B cell (primary cell): ENCODE measurements around the gene PORCN. TPM values are rescaled to one million over a fixed set of nuclear protein-coding genes. Genes with fewer than 3 reads are reported as not detected.

Experiments
- ATAC-seq: fragments of 200-7000 bp; cut with Tn5 transposase; one replicate; pipeline ENCODE4 v1.10.0; 2021; ENCODE audit warnings: low read depth, mild to moderate bottlenecking, moderate number of reproducible peaks, moderate library complexity
- CTCF ChIA-PET: fragments of 350-600 bp; sonication (Branson Sonifier 250); formaldehyde crosslinking; loops from one replicate; lab custom pipeline; 2021; ENCODE audit warnings: antibody characterized with exemption, inconsistent platforms; lab: Charles Lee
- POLR2A ChIA-PET: fragments of 350-600 bp; sonication (Branson Sonifier 250); formaldehyde crosslinking; loops from one replicate; lab custom pipeline; 2021; ENCODE audit warnings: antibody characterized with exemption; lab: Charles Lee
- DNase-seq: peaks from one replicate; pipeline ENCODE4 v3.0.0; 2013
- H2AFZ ChIP-seq: 2 replicates; pipeline ENCODE4 v1.6.1; 2012; ENCODE audit warnings: mild to moderate bottlenecking, low read depth, low read length; ENCODE audit not compliant: insufficient read depth, poor library complexity, severe bottlenecking
- H3K27ac ChIP-seq, 2 donors: 1 replicate in 1 of 2; 2 replicates in 1 of 2; pipeline ENCODE4 v1.5.1; 2012 to 2013; ENCODE audit warnings: low read length in 2 of 2, mild to moderate bottlenecking in 2 of 2, moderate library complexity in 1 of 2
- H3K27me3 ChIP-seq, 4 experiments: fragments of 200-600 bp in 1 of 4; sonication (generic) in 1 of 4; replicated peaks in 1 of 4; 1 replicate in 2 of 4; 2 replicates in 2 of 4; pipeline versions ENCODE4 v1.6.1 to v1.7.0; 2013 to 2016; ENCODE audit warnings: low read length in 3 of 4, mild to moderate bottlenecking in 2 of 4, mixed read lengths in 1 of 4, moderate library complexity in 1 of 4; ENCODE audit not compliant: insufficient read depth in 4 of 4, control insufficient read depth in 3 of 4; ENCODE audit errors: control extremely low read depth in 1 of 4
- H3K36me3 ChIP-seq, 2 experiments: replicated peaks in 1 of 2; 1 replicate in 1 of 2; 2 replicates in 1 of 2; pipeline versions ENCODE4 v1.6.1 to v1.7.1; 2013; ENCODE audit warnings: low read length in 1 of 2; ENCODE audit not compliant: insufficient read depth in 2 of 2, control insufficient read depth in 1 of 2; ENCODE audit errors: control extremely low read depth in 1 of 2, extremely low read depth in 1 of 2
- H3K4me1 ChIP-seq, 2 donors: fragments of 200-600 bp in 1 of 2; sonication (generic) in 1 of 2; 1 replicate in 1 of 2; 2 replicates in 1 of 2; pipeline versions ENCODE4 v1.5.1 to v1.6.1; 2013 to 2017; ENCODE audit warnings: low read length in 2 of 2; ENCODE audit not compliant: control insufficient read depth in 2 of 2, insufficient read depth in 2 of 2
- H3K4me2 ChIP-seq: replicated peaks from 2 replicates; pipeline ENCODE3; 2012; ENCODE audit warnings: mild to moderate bottlenecking, low read depth, low read length; ENCODE audit not compliant: poor library complexity, severe bottlenecking
- H3K4me3 ChIP-seq, 5 experiments: fragments of 200-600 bp in 1 of 5; sonication (generic) in 1 of 5; 1 replicate in 3 of 5; 2 replicates in 2 of 5; pipeline versions ENCODE4 v1.5.1 to v1.7.0; 2011 to 2016; ENCODE audit warnings: low read length in 4 of 5, mild to moderate bottlenecking in 4 of 5, low read depth in 2 of 5, control low read depth in 1 of 5, moderate library complexity in 1 of 5; ENCODE audit not compliant: insufficient read depth in 1 of 5; ENCODE audit errors: control extremely low read depth in 1 of 5, extremely low read depth in 1 of 5
- H3K79me2 ChIP-seq: fragments of 200-600 bp; sonication (generic); one replicate; pipeline ENCODE4 v1.6.0; 2016; ENCODE audit warnings: low read length; ENCODE audit not compliant: control insufficient read depth, insufficient read depth
- H3K9ac ChIP-seq: fragments of 200-600 bp; sonication (generic); 2 replicates; pipeline ENCODE4 v1.6.1; 2017; ENCODE audit warnings: mild to moderate bottlenecking, low read length, moderate library complexity
- H3K9me3 ChIP-seq, 3 donors: one replicate each; pipeline versions ENCODE4 v1.6.1 to v1.7.1; 2013; ENCODE audit warnings: low read length in 2 of 3; ENCODE audit not compliant: control insufficient read depth in 2 of 3, insufficient read depth in 1 of 3; ENCODE audit errors: control extremely low read depth in 1 of 3
- H4K20me1 ChIP-seq: 2 replicates; pipeline ENCODE4 v1.6.0; 2012; ENCODE audit warnings: mild to moderate bottlenecking, low read length; ENCODE audit not compliant: insufficient read depth, control insufficient read depth, poor library complexity, severe bottlenecking
- H3K27ac Mint-ChIP-seq: one replicate; pipeline ENCODE4 v1.8.0; 2021; ENCODE audit warnings: mixed read lengths
- H3K27me3 Mint-ChIP-seq: one replicate; pipeline ENCODE4 v1.8.0; 2021; ENCODE audit warnings: mixed read lengths
- H3K4me1 Mint-ChIP-seq: one replicate; pipeline ENCODE4 v1.8.0; 2021; ENCODE audit warnings: mixed read lengths
- H3K4me3 Mint-ChIP-seq: one replicate; pipeline ENCODE4 v1.8.0; 2021; ENCODE audit warnings: mixed read lengths
- H3K9me3 Mint-ChIP-seq: one replicate; pipeline ENCODE4 v1.8.0; 2022; ENCODE audit warnings: mixed read lengths; ENCODE audit not compliant: insufficient read depth
- EZH2 ChIP-seq: IDR thresholded peaks from 2 replicates; pipeline ENCODE4 v1.6.1; 2012; ENCODE audit warnings: borderline replicate concordance, low read depth, mild to moderate bottlenecking, moderate library complexity, low read length; ENCODE audit not compliant: insufficient read depth, poor library complexity, severe bottlenecking
- WGBS: methylation state at CpG from one replicate; pipeline ENCODE4 v1.1.5; 2013; ENCODE audit warnings: missing lambda C conversion rate; ENCODE audit not compliant: insufficient coverage; 5-methylcytosine and 5-hydroxymethylcytosine counted together
- intact Hi-C: fragments of 100-400 bp; cut with micrococcal nuclease; formaldehyde crosslinking; loops from one replicate; pipeline ENCODE4 v1.10.0; 2022
- polyA plus RNA-seq: library from polyadenylated mRNA; depleted of rRNA; stranded (reverse); fragments of >200 nt; gene quantifications from 2 replicates; pipeline ENCODE4 v1.2.3, GENCODE V29; 2012
- total RNA-seq, 2 donors: library from RNA; stranded (reverse); fragments of 120-200 nt in 1 of 2; gene quantifications; 1 replicate in 1 of 2; 2 replicates in 1 of 2; pipeline versions ENCODE4 v1.2.3 to v1.2.4, GENCODE V29; 2013 to 2022
- TF ChIP-seq, protein P1 (sequence below): fragments of 200-600 bp; IDR thresholded peaks from one replicate; pipeline ENCODE4 v1.8.0; 2022; ENCODE audit warnings: antibody characterized with exemption, mild to moderate bottlenecking

The PORCN gene
- total and polyA plus RNA-seq, 2 donors (not counting 1 experiment from before 2014, with no cell fraction given) = 12.8 to 18.5 TPM

DNA sequence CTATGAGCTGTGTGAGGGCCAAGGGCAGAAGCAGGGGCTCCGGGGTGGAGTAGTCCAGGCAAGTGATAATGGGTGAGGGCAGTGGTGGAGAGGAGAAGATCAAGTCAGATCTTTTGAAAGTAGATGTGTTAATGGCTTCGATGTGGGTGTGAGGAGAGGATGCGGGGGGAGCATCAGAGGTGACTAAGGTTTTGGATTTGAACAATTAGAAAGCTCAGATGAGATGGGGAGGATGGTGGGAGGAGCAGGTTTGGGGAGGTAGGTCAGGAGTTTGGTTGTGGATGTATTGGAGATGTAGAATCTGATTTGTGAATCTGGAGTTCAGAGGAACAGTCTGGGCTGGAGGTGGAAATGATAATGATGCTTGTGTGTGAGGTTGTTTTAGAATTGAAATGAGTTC lies 28.2 kb upstream of the PORCN start:
- Histone ChIP-seq H3K9me3 (no peaks in the 10 kb centered on the region), H3K27ac (no peak overlapping the region), H2AFZ (no peak overlapping the region), H4K20me1 (no peaks in the 10 kb centered on the region), H3K27me3 (no peaks in the 10 kb centered on the region), H3K36me3 (peaks cover 0 to 19% of the 10 kb centered on the region in 2 experiments), H3K4me1 (peaks cover 4 to 14% of the 10 kb centered on the region in 2 donors), H3K9ac (no peak overlapping the region), H3K4me3 (no peak overlapping the region), H3K4me2 (no peak overlapping the region), H3K79me2 (peaks cover 9% of the 10 kb centered on the region)
- POLR2A ChIA-PET = no interaction called here
- H3K4me1 Mint-ChIP-seq = peaks cover 21% of the 10 kb centered on the region
- ATAC-seq = no peak
- TF ChIP-seq, protein P1, sequence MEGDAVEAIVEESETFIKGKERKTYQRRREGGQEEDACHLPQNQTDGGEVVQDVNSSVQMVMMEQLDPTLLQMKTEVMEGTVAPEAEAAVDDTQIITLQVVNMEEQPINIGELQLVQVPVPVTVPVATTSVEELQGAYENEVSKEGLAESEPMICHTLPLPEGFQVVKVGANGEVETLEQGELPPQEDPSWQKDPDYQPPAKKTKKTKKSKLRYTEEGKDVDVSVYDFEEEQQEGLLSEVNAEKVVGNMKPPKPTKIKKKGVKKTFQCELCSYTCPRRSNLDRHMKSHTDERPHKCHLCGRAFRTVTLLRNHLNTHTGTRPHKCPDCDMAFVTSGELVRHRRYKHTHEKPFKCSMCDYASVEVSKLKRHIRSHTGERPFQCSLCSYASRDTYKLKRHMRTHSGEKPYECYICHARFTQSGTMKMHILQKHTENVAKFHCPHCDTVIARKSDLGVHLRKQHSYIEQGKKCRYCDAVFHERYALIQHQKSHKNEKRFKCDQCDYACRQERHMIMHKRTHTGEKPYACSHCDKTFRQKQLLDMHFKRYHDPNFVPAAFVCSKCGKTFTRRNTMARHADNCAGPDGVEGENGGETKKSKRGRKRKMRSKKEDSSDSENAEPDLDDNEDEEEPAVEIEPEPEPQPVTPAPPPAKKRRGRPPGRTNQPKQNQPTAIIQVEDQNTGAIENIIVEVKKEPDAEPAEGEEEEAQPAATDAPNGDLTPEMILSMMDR = no peak
- no peak for TF ChIP-seq EZH2
- H3K4me3 Mint-ChIP-seq = no peak overlapping the region
- CTCF ChIA-PET = no interaction called here
- H3K27me3 Mint-ChIP-seq = no peaks in the 10 kb centered on the region
- no peaks in the 10 kb centered on the region for H3K9me3 Mint-ChIP-seq
- no peak for DNase-seq
- H3K27ac Mint-ChIP-seq = no peak overlapping the region
- WGBS = 97% methylated on average over 3 of the region's 3 CpGs
- intact Hi-C loops = no loop called here

DNA sequence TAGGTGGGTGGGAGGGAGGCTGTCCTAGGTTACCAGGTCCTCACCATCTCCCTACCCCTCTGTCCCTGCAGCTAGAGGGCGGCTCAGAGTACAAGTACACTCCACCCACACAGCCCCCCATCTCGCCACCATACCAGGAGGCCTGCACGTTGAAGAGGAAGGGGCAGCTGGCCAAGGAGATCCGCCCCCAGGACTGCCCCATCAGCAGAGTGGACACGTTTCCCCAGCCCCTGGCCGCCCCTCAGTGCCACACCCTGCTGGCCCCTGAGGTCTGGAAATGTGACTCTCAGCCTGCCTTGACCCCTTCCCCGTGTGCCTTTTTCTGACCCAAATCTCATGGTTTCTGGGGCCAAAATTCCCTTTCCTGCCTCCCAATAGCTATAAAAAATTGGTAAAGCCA lies 26.3 kb upstream of the PORCN start:
- ChIA-PET POLR2A (no interaction called here), CTCF (no interaction called here)
- ATAC-seq (no peak), DNase-seq (no peak)
- no peak overlapping the region for H2AFZ ChIP-seq
- H3K9me3 ChIP-seq = no peaks in the 10 kb centered on the region
- H3K4me1 ChIP-seq = peaks cover 0 to 1% of the 10 kb centered on the region in 2 donors
- H3K9ac ChIP-seq = no peak overlapping the region
- peaks cover 3% of the 10 kb centered on the region for H3K4me1 Mint-ChIP-seq
- peaks cover 0 to 19% of the 10 kb centered on the region in 2 experiments for H3K36me3 ChIP-seq
- no peak overlapping the region for H3K27ac Mint-ChIP-seq
- H3K79me2 ChIP-seq = no peaks in the 10 kb centered on the region
- H3K4me3 ChIP-seq = no peak overlapping the region
- no peak overlapping the region for H3K4me2 ChIP-seq
- WGBS = 100% methylated on average over 5 of the region's 7 CpGs
- no peak overlapping the region for H3K4me3 Mint-ChIP-seq
- TF ChIP-seq EZH2 = no peak
- TF ChIP-seq, protein P1 = no peak
- no peak overlapping the region for H3K27ac ChIP-seq
- intact Hi-C loops = no loop called here
- H3K27me3 Mint-ChIP-seq = no peaks in the 10 kb centered on the region
- no peaks in the 10 kb centered on the region for H3K27me3 ChIP-seq
- H3K9me3 Mint-ChIP-seq = no peaks in the 10 kb centered on the region
- no peaks in the 10 kb centered on the region for H4K20me1 ChIP-seq
